Fibroblast of skin of scalp (primary cell): ENCODE data around the gene PRAC2.

Source experiments
- DNase-seq: peaks from one replicate; pipeline ENCODE4 v3.0.0-alpha.2; 2013

Gene PRAC2

GRCh38 chr17:48755356-48755755 is 32.4 kb downstream of the PRAC2 start:
- no peak for DNase-seq

- no peak for DNase-seq
Observed at GRCh38 chr17:48756830-48757251, 33.9 kb downstream of the PRAC2 start.

GRCh38 chr17:48757524-48757961 is 34.6 kb downstream of the PRAC2 start:
- no peak for DNase-seq

DNA sequence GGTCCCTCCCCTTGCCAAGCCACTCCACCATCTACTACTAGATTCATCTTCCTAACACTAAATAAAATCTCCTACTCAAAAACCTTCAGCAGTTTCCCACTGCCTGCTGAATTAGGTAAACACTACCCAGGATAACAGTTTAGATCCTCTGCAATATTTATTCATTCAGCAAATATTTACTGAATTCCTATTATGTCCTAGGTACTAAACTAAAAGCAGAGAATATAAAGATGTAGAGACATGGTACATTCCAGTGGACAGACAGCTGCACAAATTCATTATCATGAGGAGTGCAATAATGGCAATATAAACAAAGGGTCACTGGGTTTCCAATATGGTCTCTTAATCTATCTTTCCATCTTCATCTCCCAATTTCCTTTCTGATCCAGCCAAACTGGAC is 36.3 kb downstream of the PRAC2 start:
- no peak for DNase-seq

- DNase-seq, result no peak
Observed at GRCh38 chr17:48760411-48760810, 37.4 kb downstream of the PRAC2 start.

DNA sequence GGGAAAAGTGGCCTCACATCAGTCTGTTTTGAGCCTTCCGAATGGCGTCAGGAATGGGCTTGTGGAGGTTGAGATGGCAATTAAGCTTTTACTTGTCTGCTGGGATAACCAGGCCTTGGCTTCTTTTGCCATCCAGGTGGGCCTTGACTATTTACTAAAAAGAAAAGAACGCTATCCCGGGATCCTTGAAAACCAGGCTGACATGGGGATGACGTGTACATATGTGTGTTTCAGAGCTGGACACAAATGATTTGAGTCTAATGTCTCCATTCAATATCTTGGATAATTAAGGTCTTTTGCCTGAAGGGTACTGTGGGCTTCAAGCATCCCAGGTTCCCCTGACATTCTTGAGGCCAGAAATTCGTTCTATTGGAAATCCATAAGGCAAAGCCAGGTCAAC is 38.1 kb downstream of the PRAC2 start:
- DNase-seq, result no peak

- DNase-seq, result no peak
Observed at GRCh38 chr17:48767263-48767774, 44.3 kb downstream of the PRAC2 start.

GRCh38 chr17:48769009-48769675 is 46.2 kb downstream of the PRAC2 start:
- no peak for DNase-seq

GRCh38 chr17:48770954-48771353 is 48.0 kb downstream of the PRAC2 start:
- DNase-seq, result no peak

- DNase-seq, result no peak
Observed at GRCh38 chr17:48773245-48773644, 50.3 kb downstream of the PRAC2 start.
